ENCODE results near the gene SPDYE1. TPM values are rescaled to one million over a fixed set of nuclear protein-coding genes. Genes with fewer than 3 reads are reported as not detected.
"Not testable (repeated sequence)": the region's sequence is repeated elsewhere in the genome, so short reads cannot be mapped to it uniquely, and the experiment has no call there.

Gene SPDYE1
- total and polyA plus RNA-seq, 2 of the 13 experiments (the other 11 are each of a cell fraction or from before 2014, with no cell fraction given), result not detected

DNA sequence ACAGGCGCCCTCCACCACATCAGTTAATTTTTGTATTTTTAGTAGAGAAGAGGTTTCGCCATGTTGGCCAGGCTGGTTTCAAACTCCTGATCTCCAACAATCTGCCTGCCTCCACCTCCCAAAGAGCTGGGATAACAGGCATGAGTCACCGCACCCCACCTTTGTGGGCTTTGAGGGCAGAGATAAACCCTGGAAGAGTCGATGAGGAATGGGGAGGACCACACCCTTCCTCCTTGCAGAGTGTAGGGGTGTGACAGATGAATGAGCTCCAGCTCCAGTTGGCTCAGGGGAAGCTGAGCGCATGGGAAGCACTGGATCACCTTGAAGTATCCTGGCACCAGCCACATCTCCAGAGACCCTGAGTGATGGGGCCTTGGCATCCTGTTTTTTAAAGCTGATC lies 32.3 kb downstream of the SPDYE1 start:
- intact Hi-C loops (cut with micrococcal nuclease; ENCODE audit: unreplicated experiment); H3K4me2 ChIP-seq (ENCODE audit: low read depth, low read length); FAIRE-seq; BruUV-seq (replicated peaks); H4K20me1 ChIP-seq (ENCODE audit: insufficient read depth, low read length); H3K79me2 ChIP-seq (ENCODE audit: insufficient read depth, low read length); H3K4me3 ChIP-seq (replicated peaks in 1 of 3; ENCODE audit: insufficient read depth in 1 of 3, low read depth in 2 of 3, low read length in 3 of 3); H3K27me3 ChIP-seq (ENCODE audit: control insufficient read depth in 1 of 2, insufficient read depth in 2 of 2, low read length in 2 of 2); DNase-seq (ENCODE audit: low spot score); POLR2A ChIA-PET; CTCF ChIA-PET (ENCODE audit: low intra/inter-chr PET ratio, low total read pairs); ATAC-seq; H3K27ac ChIP-seq (ENCODE audit: extremely low read length, insufficient read depth, low read length); in situ Hi-C loops (cut with HindIII; ENCODE audit: extremely low pct_ligation_motif_present, low pct_unique_long_range_greater_than_20kb); H3K9me3 ChIP-seq (ENCODE audit: low read length); H3K9ac ChIP-seq (ENCODE audit: insufficient read depth, low read depth, low read length); H2AFZ ChIP-seq (ENCODE audit: low read length); H3K36me3 ChIP-seq (replicated peaks in 1 of 2; ENCODE audit: control insufficient read depth in 1 of 2, insufficient read depth in 2 of 2, low read length in 2 of 2); H3K4me1 ChIP-seq (ENCODE audit: insufficient read depth, low read length): not testable (repeated sequence)
- no CpG with 5 or more reads among the region's 5 CpGs for WGBS (ENCODE audit: low lambda C conversion rate)

DNA sequence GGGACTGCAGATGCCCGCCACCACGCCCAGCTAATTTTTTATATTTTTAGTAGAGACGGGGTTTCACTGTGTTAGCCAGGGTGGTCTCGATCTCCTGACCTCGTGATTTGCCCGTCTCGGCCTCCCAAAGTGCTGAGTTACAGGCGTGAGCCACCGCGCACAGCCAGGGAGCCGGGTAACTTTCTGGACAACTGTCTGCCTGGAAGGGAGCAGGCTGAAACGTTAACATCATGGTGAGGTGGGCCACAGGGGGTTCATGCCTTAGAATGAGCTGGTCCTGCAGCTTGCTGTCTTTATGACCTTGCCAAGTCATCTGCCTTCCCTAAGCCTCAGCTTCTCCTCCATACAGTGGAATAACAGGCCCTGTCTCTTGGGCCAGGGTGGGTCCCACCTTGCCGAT lies 33.6 kb downstream of the SPDYE1 start:
- 45% methylated on average over 10 of the region's 13 CpGs for WGBS (ENCODE audit: low lambda C conversion rate)
- DNase-seq (ENCODE audit: low spot score); H3K4me3 ChIP-seq (replicated peaks in 1 of 3; ENCODE audit: insufficient read depth in 1 of 3, low read depth in 2 of 3, low read length in 3 of 3); CTCF ChIA-PET (ENCODE audit: low intra/inter-chr PET ratio, low total read pairs); H3K27ac ChIP-seq (ENCODE audit: extremely low read length, insufficient read depth, low read length); H4K20me1 ChIP-seq (ENCODE audit: insufficient read depth, low read length); FAIRE-seq; H3K4me1 ChIP-seq (ENCODE audit: insufficient read depth, low read length); H3K9me3 ChIP-seq (ENCODE audit: low read length); BruUV-seq (replicated peaks); POLR2A ChIA-PET; intact Hi-C loops (cut with micrococcal nuclease; ENCODE audit: unreplicated experiment); H2AFZ ChIP-seq (ENCODE audit: low read length); H3K27me3 ChIP-seq (ENCODE audit: control insufficient read depth in 1 of 2, insufficient read depth in 2 of 2, low read length in 2 of 2); H3K9ac ChIP-seq (ENCODE audit: insufficient read depth, low read depth, low read length); H3K36me3 ChIP-seq (replicated peaks in 1 of 2; ENCODE audit: control insufficient read depth in 1 of 2, insufficient read depth in 2 of 2, low read length in 2 of 2); H3K4me2 ChIP-seq (ENCODE audit: low read depth, low read length); in situ Hi-C loops (cut with HindIII; ENCODE audit: extremely low pct_ligation_motif_present, low pct_unique_long_range_greater_than_20kb); ATAC-seq; H3K79me2 ChIP-seq (ENCODE audit: insufficient read depth, low read length): not testable (repeated sequence)

DNA sequence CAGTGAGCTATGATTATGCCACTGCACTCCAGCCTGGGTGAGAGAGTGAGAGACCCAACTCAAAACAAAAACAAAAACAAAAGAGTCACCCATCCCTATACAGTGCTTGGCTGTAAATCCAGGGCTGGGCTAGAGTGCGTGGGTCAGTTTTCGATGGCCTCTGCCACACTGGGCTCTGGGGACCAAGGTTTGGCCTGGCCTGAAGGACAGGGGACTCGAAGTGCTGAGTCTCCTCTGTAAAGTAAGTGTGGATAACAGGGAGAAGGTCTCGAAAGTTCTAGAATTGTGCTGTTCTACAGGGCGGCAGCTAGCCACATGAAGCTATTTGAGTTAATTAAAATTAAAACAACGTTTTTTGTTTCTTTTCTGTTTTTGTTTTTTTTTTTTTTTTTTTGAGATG lies 34.3 kb downstream of the SPDYE1 start:
- FAIRE-seq; H3K4me1 ChIP-seq (ENCODE audit: insufficient read depth, low read length); H3K27ac ChIP-seq (ENCODE audit: extremely low read length, insufficient read depth, low read length); H3K4me3 ChIP-seq (replicated peaks in 1 of 3; ENCODE audit: insufficient read depth in 1 of 3, low read depth in 2 of 3, low read length in 3 of 3); DNase-seq (ENCODE audit: low spot score); ATAC-seq; H2AFZ ChIP-seq (ENCODE audit: low read length); H3K27me3 ChIP-seq (ENCODE audit: control insufficient read depth in 1 of 2, insufficient read depth in 2 of 2, low read length in 2 of 2); POLR2A ChIA-PET; H3K9me3 ChIP-seq (ENCODE audit: low read length); in situ Hi-C loops (cut with HindIII; ENCODE audit: extremely low pct_ligation_motif_present, low pct_unique_long_range_greater_than_20kb); H3K36me3 ChIP-seq (replicated peaks in 1 of 2; ENCODE audit: control insufficient read depth in 1 of 2, insufficient read depth in 2 of 2, low read length in 2 of 2); H3K79me2 ChIP-seq (ENCODE audit: insufficient read depth, low read length); H4K20me1 ChIP-seq (ENCODE audit: insufficient read depth, low read length); intact Hi-C loops (cut with micrococcal nuclease; ENCODE audit: unreplicated experiment); CTCF ChIA-PET (ENCODE audit: low intra/inter-chr PET ratio, low total read pairs); H3K9ac ChIP-seq (ENCODE audit: insufficient read depth, low read depth, low read length); H3K4me2 ChIP-seq (ENCODE audit: low read depth, low read length); BruUV-seq (replicated peaks): not testable (repeated sequence)
- 51% methylated on average over 6 of the region's 6 CpGs for WGBS (ENCODE audit: low lambda C conversion rate)

DNA sequence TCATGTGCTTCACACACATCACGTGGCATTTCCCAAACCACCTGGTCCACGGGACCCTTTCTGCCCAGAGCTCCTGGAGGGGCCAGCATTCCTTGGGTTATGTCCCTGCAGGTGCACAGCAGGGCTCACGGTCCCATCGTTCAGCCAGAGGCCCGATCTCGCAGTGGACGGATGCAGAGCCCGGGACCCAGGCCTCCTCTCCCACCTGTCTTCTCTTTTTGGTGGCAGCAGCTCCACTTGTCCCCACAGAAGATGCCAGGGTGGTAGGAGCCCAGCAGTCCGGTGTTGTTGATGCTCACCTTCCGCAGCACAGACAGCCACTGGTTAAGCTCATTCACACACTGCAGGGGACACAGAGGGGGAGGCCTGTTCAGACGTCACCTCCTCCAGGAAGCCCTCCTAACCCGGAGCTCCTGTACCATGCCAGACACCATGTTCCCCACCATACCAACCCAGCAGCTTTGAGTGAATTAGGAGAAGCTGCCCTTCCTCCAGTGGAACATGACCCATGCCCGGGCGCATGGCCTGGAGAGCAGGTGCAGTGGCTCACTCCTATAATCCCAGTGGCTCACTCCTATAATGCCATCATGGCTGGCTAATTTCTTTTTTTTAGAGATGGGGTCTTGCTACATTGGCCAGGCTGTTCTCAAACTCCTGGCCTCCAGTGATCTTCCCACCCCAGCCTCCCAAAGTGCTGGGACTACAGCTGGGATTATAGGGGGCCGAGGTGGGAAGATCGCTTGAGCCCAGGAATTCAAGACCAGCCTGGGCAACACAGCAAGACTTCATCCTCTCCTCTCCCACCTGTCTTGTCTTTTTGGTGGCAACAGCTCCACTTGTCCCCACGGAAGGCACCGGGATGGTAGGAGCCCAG lies 36.5 kb downstream of the SPDYE1 start:
- intact Hi-C loops (cut with micrococcal nuclease; ENCODE audit: unreplicated experiment); DNase-seq (ENCODE audit: low spot score); H3K9ac ChIP-seq (ENCODE audit: insufficient read depth, low read depth, low read length); H3K79me2 ChIP-seq (ENCODE audit: insufficient read depth, low read length); CTCF ChIA-PET (ENCODE audit: low intra/inter-chr PET ratio, low total read pairs); H3K27me3 ChIP-seq (ENCODE audit: control insufficient read depth in 1 of 2, insufficient read depth in 2 of 2, low read length in 2 of 2); H2AFZ ChIP-seq (ENCODE audit: low read length); H3K36me3 ChIP-seq (replicated peaks in 1 of 2; ENCODE audit: control insufficient read depth in 1 of 2, insufficient read depth in 2 of 2, low read length in 2 of 2); BruUV-seq (replicated peaks); H4K20me1 ChIP-seq (ENCODE audit: insufficient read depth, low read length); H3K9me3 ChIP-seq (ENCODE audit: low read length); POLR2A ChIA-PET; FAIRE-seq; H3K4me3 ChIP-seq (replicated peaks in 1 of 3; ENCODE audit: insufficient read depth in 1 of 3, low read depth in 2 of 3, low read length in 3 of 3); H3K4me2 ChIP-seq (ENCODE audit: low read depth, low read length); H3K27ac ChIP-seq (ENCODE audit: extremely low read length, insufficient read depth, low read length); in situ Hi-C loops (cut with HindIII; ENCODE audit: extremely low pct_ligation_motif_present, low pct_unique_long_range_greater_than_20kb); ATAC-seq: not testable (repeated sequence)
- 61% methylated on average over 5 of the region's 18 CpGs for WGBS (ENCODE audit: low lambda C conversion rate)
- peaks cover 14% of the 10 kb centered on the region for H3K4me1 ChIP-seq (ENCODE audit: insufficient read depth, low read length)
